Activated CD8-positive, alpha-beta memory T cell treated with anti-CD3 and anti-CD28 coated beads, Interleukin-2, amount 10 ng/mL, durations not matched to agents 7 days and 5 days (primary cell): ENCODE measurements around the gene ATN1. TPM values are rescaled to one million over a fixed set of nuclear protein-coding genes. Genes with fewer than 3 reads are reported as not detected.
"Not testable (repeated sequence)": the region's sequence is repeated elsewhere in the genome, so short reads cannot be mapped to it uniquely, and the experiment has no call there.

ENCODE experiments used
- ATAC-seq: fragments of 150-1000 bp; cut with Tn5 transposase; one replicate; pipeline ENCODE4 v1.10.0; 2021; ENCODE audit warnings: moderate library complexity
- CTCF ChIA-PET: fragments of 350-600 bp; sonication (Branson Sonifier 250); formaldehyde crosslinking; loops from one replicate; lab custom pipeline; 2021; ENCODE audit warnings: antibody characterized with exemption; lab: Charles Lee
- DNase-seq: peaks from one replicate; pipeline ENCODE4 v3.0.0-alpha.2; 2020
- H3K27ac Mint-ChIP-seq: one replicate; pipeline ENCODE4 v1.8.0; 2021; ENCODE audit warnings: mild to moderate bottlenecking, mixed read lengths
- H3K27me3 Mint-ChIP-seq: one replicate; pipeline ENCODE4 v1.8.0; 2021; ENCODE audit warnings: mixed read lengths
- H3K36me3 Mint-ChIP-seq: one replicate; pipeline ENCODE4 v1.8.0; 2021; ENCODE audit warnings: mild to moderate bottlenecking, mixed read lengths
- H3K4me1 Mint-ChIP-seq: one replicate; pipeline ENCODE4 v1.8.0; 2021; ENCODE audit warnings: mixed read lengths
- H3K4me3 Mint-ChIP-seq: one replicate; pipeline ENCODE4 v1.8.0; 2021; ENCODE audit warnings: mild to moderate bottlenecking, moderate library complexity, mixed read lengths
- H3K9me3 Mint-ChIP-seq: one replicate; pipeline ENCODE4 v1.8.0; 2022; ENCODE audit warnings: low read depth, mixed read lengths
- total RNA-seq, 2 experiments: library from RNA; stranded (reverse); gene quantifications; one replicate each; pipeline ENCODE4 v1.2.3, GENCODE V29; 2021

The ATN1 gene, protein sequence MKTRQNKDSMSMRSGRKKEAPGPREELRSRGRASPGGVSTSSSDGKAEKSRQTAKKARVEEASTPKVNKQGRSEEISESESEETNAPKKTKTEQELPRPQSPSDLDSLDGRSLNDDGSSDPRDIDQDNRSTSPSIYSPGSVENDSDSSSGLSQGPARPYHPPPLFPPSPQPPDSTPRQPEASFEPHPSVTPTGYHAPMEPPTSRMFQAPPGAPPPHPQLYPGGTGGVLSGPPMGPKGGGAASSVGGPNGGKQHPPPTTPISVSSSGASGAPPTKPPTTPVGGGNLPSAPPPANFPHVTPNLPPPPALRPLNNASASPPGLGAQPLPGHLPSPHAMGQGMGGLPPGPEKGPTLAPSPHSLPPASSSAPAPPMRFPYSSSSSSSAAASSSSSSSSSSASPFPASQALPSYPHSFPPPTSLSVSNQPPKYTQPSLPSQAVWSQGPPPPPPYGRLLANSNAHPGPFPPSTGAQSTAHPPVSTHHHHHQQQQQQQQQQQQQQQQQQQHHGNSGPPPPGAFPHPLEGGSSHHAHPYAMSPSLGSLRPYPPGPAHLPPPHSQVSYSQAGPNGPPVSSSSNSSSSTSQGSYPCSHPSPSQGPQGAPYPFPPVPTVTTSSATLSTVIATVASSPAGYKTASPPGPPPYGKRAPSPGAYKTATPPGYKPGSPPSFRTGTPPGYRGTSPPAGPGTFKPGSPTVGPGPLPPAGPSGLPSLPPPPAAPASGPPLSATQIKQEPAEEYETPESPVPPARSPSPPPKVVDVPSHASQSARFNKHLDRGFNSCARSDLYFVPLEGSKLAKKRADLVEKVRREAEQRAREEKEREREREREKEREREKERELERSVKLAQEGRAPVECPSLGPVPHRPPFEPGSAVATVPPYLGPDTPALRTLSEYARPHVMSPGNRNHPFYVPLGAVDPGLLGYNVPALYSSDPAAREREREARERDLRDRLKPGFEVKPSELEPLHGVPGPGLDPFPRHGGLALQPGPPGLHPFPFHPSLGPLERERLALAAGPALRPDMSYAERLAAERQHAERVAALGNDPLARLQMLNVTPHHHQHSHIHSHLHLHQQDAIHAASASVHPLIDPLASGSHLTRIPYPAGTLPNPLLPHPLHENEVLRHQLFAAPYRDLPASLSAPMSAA (N-terminal part only)
- total RNA-seq = 10 to 100 TPM; 38.3 to 40.1 TPM

DNA sequence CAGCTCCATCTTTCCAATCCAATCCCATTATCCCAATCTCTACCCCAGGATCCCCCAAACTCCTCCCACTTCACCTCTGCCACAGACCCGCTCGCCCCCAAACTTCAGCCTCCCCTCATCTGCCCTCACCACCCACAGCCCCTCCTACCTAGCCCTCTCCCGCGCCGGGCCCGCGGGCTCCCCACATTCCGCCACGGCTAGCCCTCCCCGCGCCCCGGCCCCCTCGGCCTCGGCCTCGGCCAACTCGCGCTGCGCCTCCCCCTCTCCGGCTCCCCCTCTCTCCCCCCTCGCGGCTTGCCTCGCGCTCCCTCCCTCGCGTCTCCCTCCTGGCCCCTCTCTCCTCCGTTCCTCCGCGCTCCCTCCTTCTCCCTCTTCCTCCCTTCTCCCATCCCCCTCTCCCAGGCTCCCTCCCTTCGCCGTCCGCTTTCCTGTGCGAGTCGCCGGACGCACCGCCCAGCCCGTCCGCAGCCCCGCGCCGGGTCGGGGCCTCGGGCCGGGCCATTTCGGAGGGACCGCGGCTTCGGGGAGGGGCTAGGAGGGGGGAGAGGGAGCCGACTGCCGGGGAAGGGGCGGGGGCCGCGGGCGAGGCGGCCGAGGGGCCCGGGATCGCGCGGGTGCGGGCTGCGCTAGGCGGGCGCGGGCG is at the start of gene ATN1:
TSS of gene ATN1 (plus strand) at position 581 of the 643 bp plus-strand sequence. CDS start 6,043 bp downstream, outside the sequence.
- ATAC-seq = peak; percentile 45
- no peaks in the 10 kb centered on the region for H3K27me3 Mint-ChIP-seq
- H3K9me3 Mint-ChIP-seq = no peaks in the 10 kb centered on the region
- peak within 1 kb of the TSS; percentile 82 for H3K4me3 Mint-ChIP-seq
- peak within 1 kb of the TSS; percentile 89 for H3K27ac Mint-ChIP-seq
- CTCF ChIA-PET = interaction anchor here (0.6 to 11.0 kb wide), 7 partner anchors 10 to 1032 kb away, joined by 3 to 116 read pairs (median 33); partner anchors contain the start of genes C12orf57, ENO2, LRRC23 and PTPN6
- peak; percentile 61 for DNase-seq
- H3K36me3 Mint-ChIP-seq = peaks cover 6% of the 10 kb centered on the region
- H3K4me1 Mint-ChIP-seq = peaks cover 60% of the 10 kb centered on the region

DNA sequence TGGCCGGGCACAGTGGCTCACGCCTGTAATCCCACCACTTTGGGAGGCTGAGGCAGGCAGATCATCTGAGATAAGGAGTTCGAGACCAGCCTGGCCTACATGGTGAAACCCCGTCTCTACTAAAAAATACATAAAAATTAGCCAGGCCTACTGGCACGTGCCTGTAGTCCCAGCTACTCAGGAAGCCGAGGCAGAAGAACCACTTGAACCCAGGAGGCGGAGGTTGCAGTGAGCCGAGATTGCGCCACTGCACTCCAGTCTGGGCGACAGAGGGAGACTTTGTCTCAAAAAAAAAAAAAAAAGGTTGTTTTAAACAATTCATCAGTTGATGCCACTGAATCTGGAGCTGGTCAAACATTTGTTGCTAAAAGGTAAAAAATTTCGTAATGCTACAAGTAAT is 47.9 kb upstream of the ATN1 start:
- H3K4me3 Mint-ChIP-seq, ATAC-seq, H3K9me3 Mint-ChIP-seq, H3K27me3 Mint-ChIP-seq, H3K27ac Mint-ChIP-seq, DNase-seq, H3K4me1 Mint-ChIP-seq: not testable (repeated sequence)
- CTCF ChIA-PET = interaction anchor here (0.6 to 5.2 kb wide), 4 partner anchors 9 to 229 kb away, joined by 3 to 31 read pairs (median 4); no protein-coding TSS in a partner anchor
- peaks cover 20% of the 10 kb centered on the region for H3K36me3 Mint-ChIP-seq

DNA sequence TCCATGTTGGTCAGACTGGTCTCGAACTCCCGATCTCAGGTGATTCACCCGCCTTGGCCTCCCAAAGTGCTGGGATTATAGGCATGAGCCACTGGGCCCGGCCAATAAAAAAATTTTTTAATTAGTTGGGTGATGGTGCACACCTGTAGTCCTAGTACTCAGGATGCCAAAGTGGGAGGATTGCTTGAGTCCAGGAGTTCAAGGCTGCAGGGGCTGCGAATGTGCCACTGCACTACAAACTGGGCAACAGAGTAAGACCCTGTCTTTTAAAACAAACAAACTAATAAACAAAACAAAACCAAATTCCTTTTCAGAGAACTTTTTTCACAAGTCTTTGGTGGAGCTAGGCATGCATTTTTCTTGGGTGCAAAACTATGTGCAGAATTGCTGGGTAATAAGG is 44.5 kb upstream of the ATN1 start:
- Mint-ChIP-seq H3K4me1 (peaks cover 1% of the 10 kb centered on the region), H3K27me3 (no peaks in the 10 kb centered on the region), H3K4me3 (no peak overlapping the region), H3K9me3 (no peaks in the 10 kb centered on the region), H3K36me3 (peaks cover 12% of the 10 kb centered on the region), H3K27ac (no peak overlapping the region)
- CTCF ChIA-PET = interaction anchor here (0.5 to 5.2 kb wide), 4 partner anchors 8 to 37 kb away, joined by 3 to 31 read pairs (median 10); partner anchors contain the start of genes SPSB2 and TPI1
- ATAC-seq (no peak), DNase-seq (no peak)

DNA sequence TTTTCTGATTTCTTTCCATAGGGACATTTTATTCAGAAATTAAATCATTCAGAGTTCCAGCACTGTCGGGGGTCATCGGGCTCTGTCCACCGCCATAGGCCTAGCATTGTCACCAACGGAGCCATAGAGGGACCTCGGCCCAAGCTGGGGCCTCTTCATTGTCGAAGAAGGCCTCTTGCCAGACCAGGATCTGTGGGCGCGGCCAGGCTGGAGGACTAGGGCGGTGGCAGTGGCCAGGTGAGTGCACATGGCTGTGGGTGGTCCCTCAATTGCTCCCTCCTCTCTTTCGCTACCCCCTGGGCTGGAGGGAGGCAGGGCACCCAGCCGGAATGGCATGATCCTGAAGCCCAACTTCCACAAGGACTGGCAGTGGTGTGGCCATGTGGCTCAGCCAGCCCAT is 44.1 kb upstream of the ATN1 start:
- CTCF ChIA-PET = interaction anchor here (1.1 to 5.2 kb wide), 3 partner anchors 8 to 15 kb away, joined by 4 to 31 read pairs (median 16); partner anchors contain the start of genes SPSB2 and TPI1
- Mint-ChIP-seq H3K9me3 (no peaks in the 10 kb centered on the region), H3K27ac (no peak overlapping the region), H3K27me3 (no peaks in the 10 kb centered on the region), H3K36me3 (peaks cover 15% of the 10 kb centered on the region), H3K4me3 (no peak overlapping the region), H3K4me1 (peaks cover 5% of the 10 kb centered on the region)
- no peak for DNase-seq
- no peak for ATAC-seq

DNA sequence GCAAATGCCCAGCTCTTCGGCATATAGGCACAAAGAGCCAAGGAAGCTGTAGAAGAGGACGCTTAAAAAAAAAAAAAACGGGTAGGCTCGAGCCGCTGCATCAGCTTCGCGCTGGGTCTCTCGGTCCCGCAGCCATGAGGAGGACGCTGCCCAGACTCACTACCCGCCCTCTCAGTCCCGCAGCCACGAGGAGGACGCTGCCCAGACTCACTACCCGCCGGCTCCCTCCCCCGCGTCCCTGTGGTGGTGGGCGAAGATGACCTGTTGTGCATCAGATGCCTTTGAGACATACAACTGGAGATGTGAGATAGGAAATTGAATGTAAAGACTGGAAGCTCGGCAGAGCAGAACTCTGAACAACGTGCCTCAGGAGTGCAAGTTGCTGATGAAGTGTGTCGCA is 43.2 kb upstream of the ATN1 start:
- Mint-ChIP-seq H3K27ac (no peak overlapping the region), H3K36me3 (peaks cover 13% of the 10 kb centered on the region), H3K4me3 (no peak overlapping the region), H3K4me1 (peaks cover 6% of the 10 kb centered on the region), H3K9me3 (no peaks in the 10 kb centered on the region), H3K27me3 (no peaks in the 10 kb centered on the region)
- CTCF ChIA-PET = interaction anchor here (0.8 kb wide), 1 partner anchor 12 kb away, joined by 3 read pairs; no protein-coding TSS in a partner anchor
- ATAC-seq (no peak), DNase-seq (no peak)

DNA sequence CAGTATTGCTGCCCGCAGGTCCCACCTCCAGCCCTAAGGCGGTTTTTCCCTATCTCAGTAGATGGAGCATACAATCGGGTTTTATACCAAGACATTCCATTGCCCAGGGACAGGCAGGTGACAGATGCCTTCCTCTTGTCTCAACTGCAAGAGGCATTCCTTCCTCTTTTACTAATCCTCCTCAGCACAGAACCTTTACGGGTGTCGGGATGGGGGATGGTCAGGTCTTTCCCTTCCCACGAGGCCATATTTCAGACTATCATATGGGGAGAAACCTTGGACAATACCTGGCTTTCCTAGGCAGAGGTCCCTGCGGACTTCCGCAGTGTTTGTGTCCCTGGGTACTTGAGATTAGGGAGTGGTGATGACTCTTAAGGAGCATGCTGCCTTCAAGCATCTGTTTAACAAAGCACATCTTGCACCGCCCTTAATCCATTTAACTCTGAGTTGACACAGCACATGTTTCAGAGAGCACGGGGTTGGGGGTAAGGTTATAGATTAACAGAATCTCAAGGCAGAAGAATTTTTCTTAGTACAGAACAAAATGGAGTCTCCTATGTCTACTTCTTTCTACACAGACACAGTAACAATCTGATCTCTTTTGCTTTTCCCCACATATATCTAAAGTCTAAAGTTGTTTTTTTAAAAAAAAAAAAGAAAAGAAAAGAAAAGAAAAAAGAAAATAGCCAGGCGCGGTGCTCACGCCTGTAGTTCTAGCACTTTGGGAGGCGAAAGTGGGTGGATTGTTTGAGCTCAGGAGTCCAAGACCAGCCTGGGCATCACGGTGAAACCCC is 41.4 kb upstream of the ATN1 start:
- H3K27me3 Mint-ChIP-seq, H3K4me3 Mint-ChIP-seq, H3K27ac Mint-ChIP-seq, H3K9me3 Mint-ChIP-seq, ATAC-seq, DNase-seq: not testable (repeated sequence)
- peaks cover 15% of the 10 kb centered on the region for H3K36me3 Mint-ChIP-seq
- peaks cover 17% of the 10 kb centered on the region for H3K4me1 Mint-ChIP-seq
- CTCF ChIA-PET = interaction anchor here (1.0 to 1.6 kb wide), 2 partner anchors 14 to 34 kb away, joined by 3 to 7 read pairs; partner anchors contain the start of gene SPSB2

DNA sequence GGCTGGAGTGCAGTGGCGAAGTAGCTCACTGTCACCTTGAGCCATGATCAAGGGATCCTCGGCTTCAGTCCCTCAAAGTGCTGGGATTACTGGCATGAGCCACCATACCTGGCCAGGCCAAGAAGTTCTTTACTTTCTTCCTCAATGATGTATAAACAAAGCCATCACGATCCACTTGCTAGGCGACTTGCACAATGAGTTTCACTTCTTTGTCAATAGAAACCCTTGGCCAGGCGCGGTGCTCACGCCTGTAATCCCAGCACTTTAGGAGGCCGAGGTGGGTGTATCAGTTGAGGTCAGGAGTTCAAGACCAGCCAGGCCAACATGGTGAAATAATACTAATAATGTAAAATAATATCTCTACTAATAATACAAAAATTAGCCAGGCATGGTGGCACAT is 40.3 kb upstream of the ATN1 start:
- H3K36me3 Mint-ChIP-seq = peaks cover 15% of the 10 kb centered on the region
- ATAC-seq (no peak), DNase-seq (no peak)
- no peak overlapping the region for H3K4me3 Mint-ChIP-seq
- no peaks in the 10 kb centered on the region for H3K27me3 Mint-ChIP-seq
- peaks cover 26% of the 10 kb centered on the region for H3K4me1 Mint-ChIP-seq
- CTCF ChIA-PET = interaction anchor here (0.8 to 1.6 kb wide), 2 partner anchors 15 to 20 kb away, joined by 3 to 7 read pairs; partner anchors contain the start of gene SPSB2
- no peaks in the 10 kb centered on the region for H3K9me3 Mint-ChIP-seq
- no peak overlapping the region for H3K27ac Mint-ChIP-seq

DNA sequence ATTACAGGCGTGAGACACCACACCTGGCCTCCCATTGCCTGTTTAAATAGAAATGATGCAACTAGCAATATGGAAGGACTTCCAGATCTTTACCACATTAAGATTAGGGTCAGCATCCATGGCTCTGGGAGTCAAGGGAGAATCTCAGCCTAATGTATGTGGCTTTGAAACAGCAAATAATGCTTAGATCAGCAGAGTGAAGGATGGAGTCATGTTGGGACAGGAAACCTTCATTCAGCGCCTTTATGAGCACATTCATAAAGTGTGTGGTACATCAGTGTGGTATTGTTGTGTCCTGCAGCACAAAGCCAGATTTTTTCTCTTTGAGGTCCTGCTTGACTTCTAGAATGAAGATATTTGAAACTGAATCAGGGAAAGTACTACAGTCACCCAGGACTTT is 39.4 kb upstream of the ATN1 start:
- H3K27ac Mint-ChIP-seq = peak overlapping the region; percentile 49
- ATAC-seq (no peak), DNase-seq (no peak)
- peaks cover 16% of the 10 kb centered on the region for H3K36me3 Mint-ChIP-seq
- H3K4me3 Mint-ChIP-seq = no peak overlapping the region
- no peaks in the 10 kb centered on the region for H3K9me3 Mint-ChIP-seq
- H3K27me3 Mint-ChIP-seq = no peaks in the 10 kb centered on the region
- peaks cover 29% of the 10 kb centered on the region for H3K4me1 Mint-ChIP-seq
- CTCF ChIA-PET = interaction anchor here (0.8 kb wide), 1 partner anchor 21 kb away, joined by 3 read pairs; no protein-coding TSS in a partner anchor

DNA sequence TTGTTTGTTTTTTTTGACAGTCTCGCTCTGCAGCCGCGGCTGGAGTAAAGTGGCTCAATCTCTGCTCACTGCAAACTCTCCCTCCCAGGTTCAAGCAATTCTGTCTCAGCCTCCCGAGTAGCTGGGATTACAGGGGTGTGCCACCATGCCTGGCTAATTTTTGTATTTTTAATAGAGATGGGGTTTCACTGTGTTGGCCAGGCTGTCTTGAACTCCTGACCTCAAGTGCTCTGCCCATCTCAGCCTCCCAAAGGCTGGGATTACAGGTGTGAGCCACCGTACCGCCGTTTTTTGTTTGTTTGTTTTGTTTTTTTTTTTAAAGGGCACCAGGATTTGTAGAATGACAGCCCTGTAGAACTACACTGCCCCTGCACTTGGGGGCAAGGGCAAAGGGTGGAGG is 39.0 kb upstream of the ATN1 start:
- H3K27ac Mint-ChIP-seq = peak overlapping the region; percentile 49
- H3K4me1 Mint-ChIP-seq = peaks cover 29% of the 10 kb centered on the region
- peaks cover 16% of the 10 kb centered on the region for H3K36me3 Mint-ChIP-seq
- H3K9me3 Mint-ChIP-seq, DNase-seq, H3K4me3 Mint-ChIP-seq, H3K27me3 Mint-ChIP-seq, ATAC-seq: not testable (repeated sequence)
- CTCF ChIA-PET = interaction anchor here (1.4 kb wide), 1 partner anchor 16 kb away, joined by 11 read pairs; the partner anchor contains the start of gene SPSB2

DNA sequence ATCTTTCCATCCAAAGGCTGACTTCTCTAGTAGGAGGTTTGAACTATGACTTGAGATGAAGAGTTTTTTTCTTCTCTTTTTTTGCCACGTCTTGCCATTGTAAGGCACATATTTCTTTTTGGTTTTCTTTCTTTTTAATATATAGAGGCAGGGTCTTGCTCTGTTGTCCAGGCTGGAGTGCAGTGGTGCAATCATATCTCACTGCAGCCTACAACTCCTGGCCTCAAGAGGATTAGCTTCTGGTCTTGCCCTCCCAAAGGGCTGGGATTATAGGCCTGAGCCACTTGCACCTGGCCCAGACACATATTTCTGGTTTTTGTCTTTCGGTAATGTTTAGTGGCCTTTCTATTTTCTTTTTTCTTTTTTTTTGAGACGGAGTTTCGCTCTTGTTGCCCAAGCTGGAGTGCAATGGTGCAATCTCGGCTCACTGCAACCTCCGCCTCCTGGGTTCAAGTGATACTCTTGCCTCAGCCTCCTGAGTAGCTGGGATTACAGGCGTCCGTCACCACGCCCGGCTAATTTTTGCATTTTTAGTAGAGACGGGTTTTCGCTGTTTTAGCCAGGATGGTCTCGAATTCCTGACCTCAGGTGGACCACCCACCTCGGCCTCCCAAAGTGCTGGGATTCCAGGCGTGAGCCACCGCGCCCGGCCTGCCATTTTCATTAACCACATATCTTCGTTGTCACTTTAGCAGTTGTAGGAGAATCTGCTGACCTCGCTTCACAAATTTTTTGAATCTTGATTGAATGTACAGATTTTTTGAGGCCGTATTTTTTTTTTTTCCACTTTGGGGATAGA is 37.8 kb upstream of the ATN1 start:
- peaks cover 29% of the 10 kb centered on the region for H3K4me1 Mint-ChIP-seq
- not testable (repeated sequence) for DNase-seq, H3K27me3 Mint-ChIP-seq, ATAC-seq, H3K9me3 Mint-ChIP-seq
- peaks cover 11% of the 10 kb centered on the region for H3K36me3 Mint-ChIP-seq
- H3K4me3 Mint-ChIP-seq = peak overlapping the region; percentile 80
- H3K27ac Mint-ChIP-seq = peak overlapping the region; percentile 93
- CTCF ChIA-PET = interaction anchor here (1.0 to 1.4 kb wide), 2 partner anchors 17 to 20 kb away, joined by 4 to 11 read pairs; partner anchors contain the start of gene SPSB2
